Measurements from ENCODE around the gene C1QTNF1.

GRCh38 chr17:79050551-79050950 is 26.6 kb downstream of the C1QTNF1 start:
- TF ChIP-seq POLR2A (IDR thresholded peaks at IDR 0.05) (no peak), POLR2AphosphoS5 (IDR thresholded peaks at IDR 0.05) (no peak)
